ENCODE measurements around the gene PPP1R10. TPM values are rescaled to one million over a fixed set of nuclear protein-coding genes. Genes with fewer than 3 reads are reported as not detected.

The PPP1R10 gene
- total and polyA plus RNA-seq, 7 donors, result 5.5 to 42.5 (median 27.1) TPM

DNA sequence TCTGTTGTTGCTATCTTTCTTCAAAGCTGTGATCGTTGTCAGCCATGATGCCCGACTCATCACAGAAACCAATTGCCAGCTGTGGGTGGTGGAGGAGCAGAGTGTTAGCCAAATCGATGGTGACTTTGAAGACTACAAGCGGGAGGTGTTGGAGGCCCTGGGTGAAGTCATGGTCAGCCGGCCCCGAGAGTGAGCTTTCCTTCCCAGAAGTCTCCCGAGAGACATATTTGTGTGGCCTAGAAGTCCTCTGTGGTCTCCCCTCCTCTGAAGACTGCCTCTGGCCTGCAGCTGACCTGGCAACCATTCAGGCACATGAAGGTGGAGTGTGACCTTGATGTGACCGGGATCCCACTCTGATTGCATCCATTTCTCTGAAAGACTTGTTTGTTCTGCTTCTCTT lies 26.5 kb downstream of the PPP1R10 start:
- Histone ChIP-seq H3K4me1 (peaks cover 10% of the 10 kb centered on the region), H3K4me3 (no peak overlapping the region), H3K9me3 (no peaks in the 10 kb centered on the region), H3K27me3 (ENCODE audit: insufficient read depth in 3 of 3, low read length in 2 of 3) (no peaks in the 10 kb centered on the region), H3K27ac (peak overlapping the region; percentile 56), H3K36me3 (ENCODE audit: insufficient read depth in 1 of 2, low read depth in 1 of 2) (peaks cover 26 to 99% of the 10 kb centered on the region in 2 donors)
- DNase-seq (no peak), ATAC-seq (peak; percentile 8 to 25 (median 16))
- intact Hi-C loops (cut with DNase I), result no loop called here
- WGBS, 3 donors, result 62 to 75% (median 66%) methylated on average over 8 of the region's 8 CpGs
- TF ChIP-seq, protein P1, sequence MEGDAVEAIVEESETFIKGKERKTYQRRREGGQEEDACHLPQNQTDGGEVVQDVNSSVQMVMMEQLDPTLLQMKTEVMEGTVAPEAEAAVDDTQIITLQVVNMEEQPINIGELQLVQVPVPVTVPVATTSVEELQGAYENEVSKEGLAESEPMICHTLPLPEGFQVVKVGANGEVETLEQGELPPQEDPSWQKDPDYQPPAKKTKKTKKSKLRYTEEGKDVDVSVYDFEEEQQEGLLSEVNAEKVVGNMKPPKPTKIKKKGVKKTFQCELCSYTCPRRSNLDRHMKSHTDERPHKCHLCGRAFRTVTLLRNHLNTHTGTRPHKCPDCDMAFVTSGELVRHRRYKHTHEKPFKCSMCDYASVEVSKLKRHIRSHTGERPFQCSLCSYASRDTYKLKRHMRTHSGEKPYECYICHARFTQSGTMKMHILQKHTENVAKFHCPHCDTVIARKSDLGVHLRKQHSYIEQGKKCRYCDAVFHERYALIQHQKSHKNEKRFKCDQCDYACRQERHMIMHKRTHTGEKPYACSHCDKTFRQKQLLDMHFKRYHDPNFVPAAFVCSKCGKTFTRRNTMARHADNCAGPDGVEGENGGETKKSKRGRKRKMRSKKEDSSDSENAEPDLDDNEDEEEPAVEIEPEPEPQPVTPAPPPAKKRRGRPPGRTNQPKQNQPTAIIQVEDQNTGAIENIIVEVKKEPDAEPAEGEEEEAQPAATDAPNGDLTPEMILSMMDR (IDR thresholded peaks at IDR 0.05), result no peak

DNA sequence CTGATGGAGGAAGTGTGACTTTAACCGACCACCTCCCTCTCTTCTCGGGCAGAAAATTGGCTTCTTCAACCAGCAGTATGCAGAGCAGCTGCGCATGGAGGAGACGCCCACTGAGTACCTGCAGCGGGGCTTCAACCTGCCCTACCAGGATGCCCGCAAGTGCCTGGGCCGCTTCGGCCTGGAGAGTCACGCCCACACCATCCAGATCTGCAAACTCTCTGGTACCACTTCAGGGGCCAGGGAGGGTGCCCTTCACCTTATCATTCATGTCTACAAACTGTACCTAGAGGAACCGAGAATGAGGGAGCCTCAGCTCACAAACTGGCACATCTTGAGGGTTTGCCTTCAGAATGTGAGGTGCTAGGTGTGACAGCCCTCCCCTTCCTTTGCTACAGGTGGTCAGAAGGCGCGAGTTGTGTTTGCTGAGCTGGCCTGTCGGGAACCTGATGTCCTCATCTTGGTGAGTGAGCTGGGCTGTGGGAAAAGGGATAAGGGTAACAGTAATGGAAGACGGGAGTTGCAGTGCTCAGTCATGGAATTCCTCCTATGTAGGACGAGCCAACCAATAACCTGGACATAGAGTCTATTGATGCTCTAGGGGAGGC lies 27.2 kb downstream of the PPP1R10 start:
- no peak for ATAC-seq
- Histone ChIP-seq H3K27me3 (ENCODE audit: insufficient read depth in 3 of 3, low read length in 2 of 3) (no peaks in the 10 kb centered on the region), H3K4me1 (peaks cover 10% of the 10 kb centered on the region), H3K27ac (no peak overlapping the region), H3K36me3 (ENCODE audit: insufficient read depth in 1 of 2, low read depth in 1 of 2) (peaks cover 28 to 100% of the 10 kb centered on the region in 2 donors), H3K4me3 (no peak overlapping the region), H3K9me3 (no peaks in the 10 kb centered on the region)
- WGBS, 3 donors, result 91 to 94% (median 93%) methylated on average over 15 of the region's 15 CpGs
- intact Hi-C loops (cut with DNase I), result no loop called here
- TF ChIP-seq, protein P1 (IDR thresholded peaks at IDR 0.05), result no peak
- DNase-seq, result no peak

DNA sequence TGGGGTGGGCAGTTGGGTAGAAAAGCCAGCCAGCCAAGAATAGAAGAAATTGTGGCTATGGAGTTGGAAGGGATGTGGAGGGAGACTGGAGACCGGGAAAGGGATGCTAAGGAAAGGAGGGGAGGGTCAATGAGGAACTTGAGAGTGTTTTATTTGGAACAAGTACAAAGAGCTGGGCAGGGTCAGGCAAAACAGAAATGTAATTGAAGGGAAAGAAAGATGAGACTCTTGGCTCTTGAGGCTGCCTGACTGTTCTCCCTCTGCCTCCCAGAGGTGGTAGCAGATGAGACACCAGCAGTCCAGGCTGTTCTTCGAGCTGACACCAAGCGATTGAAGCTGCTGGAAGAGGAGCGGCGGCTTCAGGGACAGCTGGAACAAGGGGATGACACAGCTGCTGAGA lies 33.1 kb downstream of the PPP1R10 start:
- no peak for ATAC-seq
- Histone ChIP-seq H3K27ac (no peak overlapping the region), H3K4me3 (no peak overlapping the region), H3K9me3 (no peaks in the 10 kb centered on the region), H3K36me3 (ENCODE audit: insufficient read depth in 1 of 2, low read depth in 1 of 2) (peaks cover 25 to 98% of the 10 kb centered on the region in 2 donors), H3K27me3 (ENCODE audit: insufficient read depth in 3 of 3, low read length in 2 of 3) (no peaks in the 10 kb centered on the region), H3K4me1 (no peaks in the 10 kb centered on the region)
- 86 to 90% (median 88%) methylated on average over 5 of the region's 5 CpGs for WGBS, 3 donors
- TF ChIP-seq, protein P1 (IDR thresholded peaks at IDR 0.05), result no peak
- no peak for DNase-seq
- intact Hi-C loops (cut with DNase I), result no loop called here

DNA sequence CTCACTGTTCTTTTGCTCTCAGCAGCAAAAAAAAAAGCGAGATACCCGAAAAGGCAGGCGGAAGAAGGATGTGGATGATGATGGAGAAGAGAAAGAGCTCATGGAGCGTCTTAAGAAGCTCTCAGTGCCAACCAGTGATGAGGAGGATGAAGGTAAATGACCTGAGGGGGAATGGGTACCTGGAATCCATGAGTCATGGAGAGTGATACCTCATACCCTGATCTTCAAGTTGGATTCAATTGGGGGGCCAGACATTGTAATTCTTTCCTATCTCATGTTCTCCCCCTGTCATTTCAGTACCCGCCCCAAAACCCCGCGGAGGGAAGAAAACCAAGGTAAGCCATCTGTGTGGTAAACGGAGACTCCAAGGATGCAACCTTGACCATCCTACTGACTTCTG lies 39.0 kb downstream of the PPP1R10 start:
- no peak for ATAC-seq
- Histone ChIP-seq H3K9me3 (no peaks in the 10 kb centered on the region), H3K27ac (no peak overlapping the region), H3K27me3 (ENCODE audit: insufficient read depth in 3 of 3, low read length in 2 of 3) (no peaks in the 10 kb centered on the region), H3K36me3 (ENCODE audit: insufficient read depth in 1 of 2, low read depth in 1 of 2) (peaks cover 22 to 90% of the 10 kb centered on the region in 2 donors), H3K4me1 (peaks cover 9% of the 10 kb centered on the region), H3K4me3 (no peak overlapping the region)
- TF ChIP-seq, protein P1 (IDR thresholded peaks at IDR 0.05), result no peak
- intact Hi-C loops (cut with DNase I), result loop anchor here in 1 of 2 donors (5.0 kb wide), 1 partner anchor 34 kb away; no protein-coding TSS in a partner anchor
- WGBS, 3 donors, result 96 to 99% (median 98%) methylated on average over 8 of the region's 8 CpGs
- DNase-seq, result no peak

DNA sequence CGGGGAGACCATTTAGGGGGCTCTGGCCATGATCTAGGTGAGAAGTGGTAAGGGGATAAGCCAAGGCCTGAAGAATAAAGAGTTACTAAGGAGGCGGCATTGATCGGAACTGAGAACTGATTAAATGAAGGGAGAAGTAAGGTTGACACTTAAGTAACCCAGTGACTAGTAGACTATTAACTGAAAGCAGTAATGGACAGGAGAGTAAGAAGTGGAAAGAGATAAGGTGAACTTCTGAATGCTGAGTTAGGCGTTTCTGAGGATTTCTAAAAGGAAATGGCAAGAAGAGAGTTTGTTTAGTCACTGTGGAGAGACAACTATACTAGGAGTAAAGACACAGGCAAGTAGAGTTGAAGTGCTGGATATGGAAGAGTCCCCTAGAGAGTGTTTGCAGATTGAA lies 43.9 kb downstream of the PPP1R10 start:
- WGBS, 3 donors, result 61 to 73% (median 72%) methylated on average over 4 of the region's 4 CpGs
- TF ChIP-seq, protein P1 (IDR thresholded peaks at IDR 0.05), result no peak
- DNase-seq, result no peak
- Histone ChIP-seq H3K27ac (peak overlapping the region; percentile 8), H3K4me1 (peaks cover 32% of the 10 kb centered on the region), H3K27me3 (ENCODE audit: insufficient read depth in 3 of 3, low read length in 2 of 3) (no peaks in the 10 kb centered on the region), H3K9me3 (no peaks in the 10 kb centered on the region), H3K4me3 (peak overlapping the region; percentile 1), H3K36me3 (ENCODE audit: insufficient read depth in 1 of 2, low read depth in 1 of 2) (peaks cover 9 to 42% of the 10 kb centered on the region in 2 donors)
- intact Hi-C loops (cut with DNase I), result loop anchor here in 1 of 2 donors (5.0 kb wide), 1 partner anchor 104 kb away; no protein-coding TSS in a partner anchor
- ATAC-seq, result no peak
